ENCODE results near the gene MATK.

GRCh38 chr19:3737487-3738205 lies 48.5 kb downstream of the MATK start:
- TF ChIP-seq CTCF (IDR thresholded peaks at IDR 0.05): no peak
- no peak for TF ChIP-seq ETV6 (CRISPR knock-in tag; IDR thresholded peaks at IDR 0.05)
